ENCODE results near the gene LRIG1. TPM values are rescaled to one million over a fixed set of nuclear protein-coding genes. Genes with fewer than 3 reads are reported as not detected.

Gene LRIG1
- total RNA-seq, 1 donor = 14.1 TPM

DNA sequence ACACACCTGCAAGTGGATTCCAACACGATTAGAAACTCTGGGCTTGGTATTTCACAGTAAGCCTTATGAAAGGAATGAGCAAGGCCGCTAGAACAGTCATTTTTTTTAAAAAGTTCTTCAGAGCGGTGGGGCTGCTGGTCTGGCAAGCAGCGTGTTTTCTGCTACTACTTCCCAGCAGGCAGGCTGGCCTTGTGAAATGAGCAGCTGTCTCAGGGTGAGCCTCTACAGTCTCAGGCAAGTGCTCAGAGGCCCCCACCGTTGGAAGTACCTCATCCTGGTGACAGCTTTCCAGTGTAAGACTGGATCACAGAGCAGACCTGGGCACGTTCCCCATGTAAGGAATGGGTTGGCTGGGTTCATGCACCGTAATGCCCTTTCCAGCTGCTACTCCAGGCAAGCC lies 119.2 kb downstream of the LRIG1 start:
- no peak overlapping the region for H3K4me3 ChIP-seq (ENCODE audit: insufficient read depth, low read length)
- no peaks in the 10 kb centered on the region for H3K79me2 ChIP-seq (ENCODE audit: insufficient read depth, low read length)
- peaks cover 22% of the 10 kb centered on the region for H3K36me3 ChIP-seq (ENCODE audit: insufficient read depth, low read length)
- TF ChIP-seq, protein P1, sequence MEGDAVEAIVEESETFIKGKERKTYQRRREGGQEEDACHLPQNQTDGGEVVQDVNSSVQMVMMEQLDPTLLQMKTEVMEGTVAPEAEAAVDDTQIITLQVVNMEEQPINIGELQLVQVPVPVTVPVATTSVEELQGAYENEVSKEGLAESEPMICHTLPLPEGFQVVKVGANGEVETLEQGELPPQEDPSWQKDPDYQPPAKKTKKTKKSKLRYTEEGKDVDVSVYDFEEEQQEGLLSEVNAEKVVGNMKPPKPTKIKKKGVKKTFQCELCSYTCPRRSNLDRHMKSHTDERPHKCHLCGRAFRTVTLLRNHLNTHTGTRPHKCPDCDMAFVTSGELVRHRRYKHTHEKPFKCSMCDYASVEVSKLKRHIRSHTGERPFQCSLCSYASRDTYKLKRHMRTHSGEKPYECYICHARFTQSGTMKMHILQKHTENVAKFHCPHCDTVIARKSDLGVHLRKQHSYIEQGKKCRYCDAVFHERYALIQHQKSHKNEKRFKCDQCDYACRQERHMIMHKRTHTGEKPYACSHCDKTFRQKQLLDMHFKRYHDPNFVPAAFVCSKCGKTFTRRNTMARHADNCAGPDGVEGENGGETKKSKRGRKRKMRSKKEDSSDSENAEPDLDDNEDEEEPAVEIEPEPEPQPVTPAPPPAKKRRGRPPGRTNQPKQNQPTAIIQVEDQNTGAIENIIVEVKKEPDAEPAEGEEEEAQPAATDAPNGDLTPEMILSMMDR (IDR thresholded peaks at IDR 0.05; ENCODE audit: extremely low read depth, low read depth, low read length) = no peak
- no peak for DNase-seq (ENCODE audit: insufficient read length, low spot score, missing footprints)
- H4K20me1 ChIP-seq (ENCODE audit: insufficient read depth, low read length) = no peaks in the 10 kb centered on the region
- H2AFZ ChIP-seq (ENCODE audit: low read length) = no peak overlapping the region
- H3K27ac ChIP-seq (ENCODE audit: low read depth, low read length) = no peak overlapping the region
- H3K4me2 ChIP-seq (ENCODE audit: insufficient read depth, low read length) = no peak overlapping the region
- H3K9me3 ChIP-seq (ENCODE audit: low read depth, low read length) = no peaks in the 10 kb centered on the region
- H3K27me3 ChIP-seq (ENCODE audit: insufficient read depth, low read length) = no peaks in the 10 kb centered on the region
- peaks cover 7% of the 10 kb centered on the region for H3K4me1 ChIP-seq (ENCODE audit: insufficient read depth, low read length)

DNA sequence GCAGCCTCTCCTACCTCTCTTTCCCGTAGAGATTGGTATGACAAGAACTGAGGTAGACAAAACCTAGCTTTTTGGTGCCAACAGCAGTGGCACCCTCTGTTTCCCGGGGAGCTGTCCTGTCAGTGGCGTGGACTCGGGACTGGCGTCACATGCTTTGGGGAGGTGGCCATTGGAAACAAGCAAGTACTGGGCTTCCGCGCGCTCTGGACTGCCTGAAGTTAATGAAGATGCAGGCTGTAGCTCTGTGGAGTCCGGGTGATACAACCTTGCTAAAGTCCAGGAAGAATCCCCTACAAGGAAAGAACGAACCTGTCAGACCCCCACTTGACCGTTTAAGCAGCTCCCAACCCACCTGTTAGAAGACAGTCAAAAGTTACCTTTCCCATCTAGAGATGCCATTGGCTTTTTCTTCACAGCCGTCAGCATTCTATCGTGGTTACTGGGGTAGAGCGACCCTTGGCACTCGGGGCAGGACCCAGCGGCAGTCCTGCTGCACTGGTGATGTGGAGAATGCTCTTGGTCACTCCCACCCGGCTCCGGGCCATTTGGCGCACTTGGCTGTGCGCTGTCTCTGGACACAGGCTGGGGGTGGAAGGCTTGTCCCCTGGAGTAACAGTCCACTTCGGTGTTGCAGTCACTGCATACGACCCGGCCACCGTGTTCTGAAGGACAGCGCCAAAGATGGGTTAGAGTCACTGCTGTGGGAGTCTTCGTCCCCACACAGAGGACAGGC lies 120.5 kb downstream of the LRIG1 start:
- Histone ChIP-seq H3K36me3 (ENCODE audit: insufficient read depth, low read length) (peaks cover 22% of the 10 kb centered on the region), H2AFZ (ENCODE audit: low read length) (no peak overlapping the region), H3K27me3 (ENCODE audit: insufficient read depth, low read length) (no peaks in the 10 kb centered on the region), H3K4me1 (ENCODE audit: insufficient read depth, low read length) (peaks cover 11% of the 10 kb centered on the region), H4K20me1 (ENCODE audit: insufficient read depth, low read length) (no peaks in the 10 kb centered on the region), H3K9me3 (ENCODE audit: low read depth, low read length) (no peaks in the 10 kb centered on the region), H3K27ac (ENCODE audit: low read depth, low read length) (no peak overlapping the region), H3K79me2 (ENCODE audit: insufficient read depth, low read length) (no peaks in the 10 kb centered on the region), H3K4me2 (ENCODE audit: insufficient read depth, low read length) (no peak overlapping the region), H3K4me3 (ENCODE audit: insufficient read depth, low read length) (no peak overlapping the region)
- TF ChIP-seq, protein P1 (IDR thresholded peaks at IDR 0.05; ENCODE audit: extremely low read depth, low read depth, low read length) = no peak
- DNase-seq (ENCODE audit: insufficient read length, low spot score, missing footprints) = no peak

DNA sequence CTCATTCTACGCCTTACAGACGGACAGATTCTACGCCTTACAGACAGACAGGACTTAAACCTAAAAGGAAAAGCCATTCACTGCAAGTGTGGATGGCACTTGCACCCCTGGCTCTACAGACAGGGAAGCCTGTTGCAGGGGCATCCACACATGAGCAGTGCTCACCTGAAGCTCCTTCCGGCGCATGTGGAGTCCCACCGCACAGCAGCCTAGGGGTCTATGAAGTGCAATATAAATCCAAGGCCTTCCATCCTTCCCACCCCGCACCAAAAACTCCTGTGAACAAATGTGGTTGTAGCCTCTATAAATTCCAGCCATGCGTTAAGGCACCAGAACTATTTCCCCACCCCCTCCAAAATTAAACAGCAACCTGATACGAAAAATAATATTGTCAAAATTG lies 121.3 kb downstream of the LRIG1 start:
- no peaks in the 10 kb centered on the region for H3K9me3 ChIP-seq (ENCODE audit: low read depth, low read length)

DNA sequence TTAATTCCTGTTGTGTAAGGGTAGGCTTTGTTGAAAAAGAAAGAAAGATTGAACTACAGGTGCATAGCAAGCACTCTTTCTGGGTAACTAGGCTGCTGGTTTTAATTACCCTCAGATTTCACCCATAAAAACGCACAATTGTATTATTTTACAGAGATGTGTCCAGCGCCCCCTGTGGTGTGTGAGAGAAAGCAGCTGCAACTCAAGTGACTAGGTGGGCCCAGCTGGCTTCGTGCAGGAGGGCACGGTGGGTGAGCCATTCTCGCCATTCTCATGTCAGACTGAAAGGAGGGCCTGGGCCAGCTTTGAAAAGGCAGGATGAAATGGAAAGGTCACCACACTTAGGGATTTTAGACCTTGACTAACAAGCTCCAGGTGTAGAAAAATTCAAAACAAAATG lies 122.6 kb downstream of the LRIG1 start:
- no peaks in the 10 kb centered on the region for H3K27me3 ChIP-seq (ENCODE audit: insufficient read depth, low read length)
- no peak overlapping the region for H2AFZ ChIP-seq (ENCODE audit: low read length)
- no peak overlapping the region for H3K4me3 ChIP-seq (ENCODE audit: insufficient read depth, low read length)
- no peaks in the 10 kb centered on the region for H3K79me2 ChIP-seq (ENCODE audit: insufficient read depth, low read length)
- TF ChIP-seq, protein P1 (IDR thresholded peaks at IDR 0.05; ENCODE audit: extremely low read depth, low read depth, low read length) = peak; percentile 44
- H3K36me3 ChIP-seq (ENCODE audit: insufficient read depth, low read length) = peaks cover 15% of the 10 kb centered on the region
- no peaks in the 10 kb centered on the region for H3K9me3 ChIP-seq (ENCODE audit: low read depth, low read length)
- H3K4me2 ChIP-seq (ENCODE audit: insufficient read depth, low read length) = no peak overlapping the region
- no peaks in the 10 kb centered on the region for H4K20me1 ChIP-seq (ENCODE audit: insufficient read depth, low read length)
- no peak for DNase-seq (ENCODE audit: insufficient read length, low spot score, missing footprints)
- peaks cover 11% of the 10 kb centered on the region for H3K4me1 ChIP-seq (ENCODE audit: insufficient read depth, low read length)
- no peak overlapping the region for H3K27ac ChIP-seq (ENCODE audit: low read depth, low read length)

More for the DNA sequence above, 121.3 kb downstream of the LRIG1 start:
- DNase-seq (ENCODE audit: insufficient read length, low spot score, missing footprints) = no peak
- TF ChIP-seq, protein P1 (IDR thresholded peaks at IDR 0.05; ENCODE audit: extremely low read depth, low read depth, low read length) = no peak
- Histone ChIP-seq H3K36me3 (ENCODE audit: insufficient read depth, low read length) (peaks cover 17% of the 10 kb centered on the region), H4K20me1 (ENCODE audit: insufficient read depth, low read length) (no peaks in the 10 kb centered on the region), H3K4me1 (ENCODE audit: insufficient read depth, low read length) (peaks cover 11% of the 10 kb centered on the region), H3K79me2 (ENCODE audit: insufficient read depth, low read length) (no peaks in the 10 kb centered on the region), H3K27me3 (ENCODE audit: insufficient read depth, low read length) (no peaks in the 10 kb centered on the region), H3K4me3 (ENCODE audit: insufficient read depth, low read length) (no peak overlapping the region), H3K4me2 (ENCODE audit: insufficient read depth, low read length) (no peak overlapping the region), H3K27ac (ENCODE audit: low read depth, low read length) (no peak overlapping the region), H2AFZ (ENCODE audit: low read length) (no peak overlapping the region)

All from osteoblast (primary cell).